ENCODE results near the gene CD74.

DNA sequence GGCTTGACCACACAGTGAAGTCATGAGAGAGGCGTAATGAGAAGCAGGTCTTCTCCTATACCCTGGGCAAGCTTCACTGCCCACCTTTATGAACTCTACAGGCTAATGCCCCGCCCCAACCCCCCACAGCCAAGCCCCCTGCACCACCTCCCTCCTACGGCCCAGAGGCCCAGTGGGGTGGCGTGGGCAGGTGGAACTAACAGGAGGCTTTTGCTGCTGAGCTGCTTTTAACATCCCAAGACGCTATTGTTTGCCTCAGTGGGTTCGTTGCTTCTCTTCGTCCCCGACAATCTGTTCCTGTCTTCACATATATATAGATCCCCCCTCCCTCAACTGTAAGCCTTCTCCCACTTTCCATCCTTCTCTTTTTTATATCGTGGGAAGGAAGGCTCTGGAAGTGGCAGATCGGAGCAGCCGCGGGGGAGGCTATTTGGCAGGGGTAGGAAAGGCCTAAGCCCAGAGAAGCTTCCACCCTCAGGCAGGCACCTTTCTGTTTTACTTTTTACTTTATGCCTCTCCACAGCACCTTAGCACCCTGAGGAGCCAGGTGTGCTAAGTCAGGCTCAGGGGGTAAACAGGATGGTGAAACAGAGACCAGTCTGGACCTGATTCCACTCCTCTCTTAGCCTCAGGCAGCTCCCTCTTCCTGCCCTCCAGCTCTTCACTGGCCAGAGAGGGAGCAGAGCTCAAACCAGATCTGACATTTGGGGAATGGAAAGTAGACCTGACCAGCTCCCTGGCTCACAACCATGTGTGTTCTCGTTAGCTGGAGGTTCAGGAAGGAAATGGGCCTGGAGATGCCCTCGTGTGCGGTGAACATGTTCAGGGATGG, 26.5 kb downstream of the CD74 start:
- TF ChIP-seq, protein P1, sequence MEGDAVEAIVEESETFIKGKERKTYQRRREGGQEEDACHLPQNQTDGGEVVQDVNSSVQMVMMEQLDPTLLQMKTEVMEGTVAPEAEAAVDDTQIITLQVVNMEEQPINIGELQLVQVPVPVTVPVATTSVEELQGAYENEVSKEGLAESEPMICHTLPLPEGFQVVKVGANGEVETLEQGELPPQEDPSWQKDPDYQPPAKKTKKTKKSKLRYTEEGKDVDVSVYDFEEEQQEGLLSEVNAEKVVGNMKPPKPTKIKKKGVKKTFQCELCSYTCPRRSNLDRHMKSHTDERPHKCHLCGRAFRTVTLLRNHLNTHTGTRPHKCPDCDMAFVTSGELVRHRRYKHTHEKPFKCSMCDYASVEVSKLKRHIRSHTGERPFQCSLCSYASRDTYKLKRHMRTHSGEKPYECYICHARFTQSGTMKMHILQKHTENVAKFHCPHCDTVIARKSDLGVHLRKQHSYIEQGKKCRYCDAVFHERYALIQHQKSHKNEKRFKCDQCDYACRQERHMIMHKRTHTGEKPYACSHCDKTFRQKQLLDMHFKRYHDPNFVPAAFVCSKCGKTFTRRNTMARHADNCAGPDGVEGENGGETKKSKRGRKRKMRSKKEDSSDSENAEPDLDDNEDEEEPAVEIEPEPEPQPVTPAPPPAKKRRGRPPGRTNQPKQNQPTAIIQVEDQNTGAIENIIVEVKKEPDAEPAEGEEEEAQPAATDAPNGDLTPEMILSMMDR (IDR thresholded peaks at IDR 0.05) = no peak
- TF ChIP-seq POLR2A (IDR thresholded peaks at IDR 0.05) (no peak), POLR2AphosphoS5 (IDR thresholded peaks at IDR 0.05) (no peak)
